DOHH2 (cell line): ENCODE results near the gene PRR23E.

Source experiments
- H3F3A ChIP-seq: fragments of 200-600 bp; sonication (generic), shearing (Covaris generic); 2 replicates; pipeline ENCODE4 v1.6.0; 2016; ENCODE audit warnings: antibody characterized with exemption, mild to moderate bottlenecking; ENCODE audit not compliant: control insufficient read depth, insufficient read depth
- H3K27ac ChIP-seq: fragments of 200-600 bp; sonication (generic); 2 replicates; pipeline ENCODE4 v1.5.1; 2014; ENCODE audit warnings: low read depth, mild to moderate bottlenecking, low read length, moderate library complexity
- H3K27me3 ChIP-seq: fragments of 200-600 bp; sonication (generic); 2 replicates; pipeline ENCODE4 v1.6.1; 2014; ENCODE audit warnings: mild to moderate bottlenecking, low read length, mixed read lengths; ENCODE audit not compliant: control insufficient read depth
- H3K36me3 ChIP-seq: fragments of 200-600 bp; sonication (generic); 2 replicates; pipeline ENCODE4 v1.6.1; 2014; ENCODE audit warnings: mild to moderate bottlenecking, low read length, moderate library complexity, mixed read lengths; ENCODE audit not compliant: control insufficient read depth
- H3K4me1 ChIP-seq: fragments of 200-600 bp; sonication (generic); 2 replicates; pipeline ENCODE4 v1.6.1; 2014; ENCODE audit warnings: mild to moderate bottlenecking, low read length, mixed read lengths; ENCODE audit not compliant: control insufficient read depth
- H3K4me2 ChIP-seq: fragments of 200-600 bp; sonication (generic); 2 replicates; pipeline ENCODE4 v1.6.0; 2014; ENCODE audit warnings: mild to moderate bottlenecking, low read length, moderate library complexity
- H3K4me3 ChIP-seq: fragments of 200-600 bp; sonication (generic); 2 replicates; pipeline ENCODE4 v1.5.1; 2014; ENCODE audit warnings: mild to moderate bottlenecking, low read length, mixed read lengths
- H3K79me2 ChIP-seq: fragments of 200-600 bp; sonication (generic); 2 replicates; pipeline ENCODE4 v1.6.1; 2014; ENCODE audit warnings: mild to moderate bottlenecking, low read length, mixed read lengths; ENCODE audit not compliant: control insufficient read depth
- H3K9me2 ChIP-seq: fragments of 200-600 bp; sonication (generic); replicated peaks from 2 replicates; pipeline ENCODE4 v1.6.1; 2014; ENCODE audit warnings: mild to moderate bottlenecking, low read length, mixed read lengths; ENCODE audit not compliant: control insufficient read depth
- H3K9me3 ChIP-seq: fragments of 200-600 bp; sonication (generic); 2 replicates; pipeline ENCODE4 v1.6.1; 2014; ENCODE audit warnings: antibody characterized with exemption, low read length, mixed read lengths; ENCODE audit not compliant: control insufficient read depth, insufficient read depth
- H4K20me1 ChIP-seq: fragments of 200-600 bp; sonication (generic); 2 replicates; pipeline ENCODE4 v1.6.0; 2014; ENCODE audit warnings: low read depth, mild to moderate bottlenecking, antibody characterized with exemption, low read length, moderate library complexity; ENCODE audit not compliant: control insufficient read depth, insufficient read depth
- CTCF ChIP-seq: fragments of 200-600 bp; sonication (generic); IDR thresholded peaks from one replicate; pipeline ENCODE4 v1.5.1; 2014; ENCODE audit warnings: antibody characterized with exemption, mild to moderate bottlenecking, low read depth, low read length; ENCODE audit not compliant: poor library complexity, severe bottlenecking
- EZH2phosphoT487 ChIP-seq: fragments of 200-600 bp; sonication (generic); IDR thresholded peaks from 2 replicates; pipeline ENCODE4 v1.6.1; 2017; ENCODE audit warnings: borderline replicate concordance, mild to moderate bottlenecking, antibody characterized with exemption, low read length, moderate library complexity, mixed read lengths

Gene PRR23E

GRCh38 chr3:127170814-127171213 lies 22.1 kb upstream of the PRR23E start:
- no peak for TF ChIP-seq CTCF
- TF ChIP-seq EZH2phosphoT487, result no peak
- H3K9me2 ChIP-seq, result no peaks in the 10 kb centered on the region
- no peaks in the 10 kb centered on the region for H3K36me3 ChIP-seq
- H3K4me3 ChIP-seq, result no peak overlapping the region
- no peaks in the 10 kb centered on the region for H3F3A ChIP-seq
- no peak overlapping the region for H3K27ac ChIP-seq
- no peaks in the 10 kb centered on the region for H3K27me3 ChIP-seq
- H3K4me1 ChIP-seq, result no peaks in the 10 kb centered on the region
- no peak overlapping the region for H3K4me2 ChIP-seq
- no peaks in the 10 kb centered on the region for H3K79me2 ChIP-seq
- H3K9me3 ChIP-seq, result no peaks in the 10 kb centered on the region
- H4K20me1 ChIP-seq, result no peaks in the 10 kb centered on the region

GRCh38 chr3:127171320-127171719 lies 21.6 kb upstream of the PRR23E start:
- Histone ChIP-seq H3K4me1 (no peaks in the 10 kb centered on the region), H3K9me3 (no peaks in the 10 kb centered on the region), H3K79me2 (no peaks in the 10 kb centered on the region), H3F3A (no peaks in the 10 kb centered on the region), H4K20me1 (no peaks in the 10 kb centered on the region), H3K27me3 (no peaks in the 10 kb centered on the region), H3K4me2 (no peak overlapping the region), H3K4me3 (no peak overlapping the region), H3K36me3 (no peaks in the 10 kb centered on the region), H3K9me2 (no peaks in the 10 kb centered on the region), H3K27ac (no peak overlapping the region)
- TF ChIP-seq EZH2phosphoT487, result no peak
- no peak for TF ChIP-seq CTCF

- no peaks in the 10 kb centered on the region for H3K27me3 ChIP-seq
These were observed 21.2 kb upstream of the PRR23E start for GRCh38 chr3:127171721-127172120.

More at GRCh38 chr3:127171721-127172120, 21.2 kb upstream of the PRR23E start:
- Histone ChIP-seq H3K27ac (no peak overlapping the region), H3K4me1 (no peaks in the 10 kb centered on the region), H3F3A (no peaks in the 10 kb centered on the region), H3K4me3 (no peak overlapping the region), H3K36me3 (no peaks in the 10 kb centered on the region), H3K79me2 (no peaks in the 10 kb centered on the region), H4K20me1 (no peaks in the 10 kb centered on the region), H3K4me2 (no peak overlapping the region), H3K9me2 (no peaks in the 10 kb centered on the region), H3K9me3 (no peaks in the 10 kb centered on the region)
- TF ChIP-seq EZH2phosphoT487, result no peak
- TF ChIP-seq CTCF, result no peak
